Measurements from ENCODE around the gene FGFBP1. TPM values are rescaled to one million over a fixed set of nuclear protein-coding genes. Genes with fewer than 3 reads are reported as not detected.

The FGFBP1 gene
- total and polyA plus RNA-seq, 2 donors (not counting 3 experiments of a cell fraction or from before 2014, with no cell fraction given) = not detected

GRCh38 chr4:15913631-15913970 is 24.9 kb downstream of the FGFBP1 start:
- FAIRE-seq (peak; percentile 92), DNase-seq (ENCODE audit: low read depth, low spot score) (peak; percentile 72)
- H3K27ac ChIP-seq (ENCODE audit: insufficient read depth, low read depth, low read length) = peak overlapping the region; percentile 24
- no peak overlapping the region for H2AFZ ChIP-seq (ENCODE audit: low read depth, low read length)
- dilution Hi-C loops (cut with MboI; ENCODE audit: extremely low pct_ligation_motif_present, low sequenced_read_pairs) = no loop called here
- H3K27me3 ChIP-seq (ENCODE audit: control insufficient read depth in 2 of 2, insufficient read depth in 2 of 2, low read length in 2 of 2) = no peaks in the 10 kb centered on the region
- ChIA-PET POLR2A (no interaction called here), CTCF (interaction anchor here (1.2 to 1.5 kb wide), 4 partner anchors 12 to 108 kb away, joined by 3 to 17 read pairs (median 11); no protein-coding TSS in a partner anchor)
- BruUV-seq (replicated peaks) = no TSS peak
- H3K4me1 ChIP-seq (ENCODE audit: control insufficient read depth, extremely low read depth, insufficient read depth, low read length) = peaks cover 10% of the 10 kb centered on the region
- H3K9me3 ChIP-seq (replicated peaks; ENCODE audit: control insufficient read depth, insufficient read depth, low read length) = no peaks in the 10 kb centered on the region
- H3K36me3 ChIP-seq (ENCODE audit: control insufficient read depth in 2 of 2, extremely low read depth in 1 of 2, insufficient read depth in 2 of 2, low read length in 2 of 2) = no peaks in the 10 kb centered on the region
- no peak overlapping the region for H3K9ac ChIP-seq (replicated peaks; ENCODE audit: extremely low read depth, insufficient read depth, low read length)
- H3K4me3 ChIP-seq (replicated peaks in 1 of 3; ENCODE audit: insufficient read depth in 1 of 3, low read depth in 1 of 3, low read length in 3 of 3) = no peak overlapping the region
- intact Hi-C loops (cut with micrococcal nuclease) = loop anchor here (1.0 kb wide), 2 partner anchors 8 to 43 kb away; no protein-coding TSS in a partner anchor
- TF ChIP-seq FOS (IDR thresholded peaks at IDR 0.05; ENCODE audit: borderline replicate concordance, insufficient read depth, low read length) (peak; percentile 78), POLR2AphosphoS5 (IDR thresholded peaks at IDR 0.05; ENCODE audit: insufficient read depth, low read depth, low read length) (peak; percentile 58), CTCF (IDR thresholded peaks at IDR 0.05; ENCODE audit: extremely low read depth in 1 of 2, insufficient read depth in 1 of 2, low read depth in 1 of 2, low read length in 2 of 2) (no peak), GATA2 (IDR thresholded peaks at IDR 0.05; ENCODE audit: insufficient read depth, insufficient read length, low read depth, low read length) (peak; percentile 39), JUN (IDR thresholded peaks at IDR 0.05; ENCODE audit: borderline replicate concordance, insufficient read depth, insufficient read length, low read depth) (no peak)
- peak overlapping the region; percentile 22 for H3K4me2 ChIP-seq (ENCODE audit: insufficient read depth, low read length)
- H3K79me2 ChIP-seq (ENCODE audit: control insufficient read depth, insufficient read depth, low read length) = no peaks in the 10 kb centered on the region
- H3K9me1 ChIP-seq (replicated peaks; ENCODE audit: control insufficient read depth, extremely low read depth, insufficient read depth, low read length) = no peaks in the 10 kb centered on the region
- no peaks in the 10 kb centered on the region for H4K20me1 ChIP-seq (replicated peaks; ENCODE audit: control insufficient read depth, extremely low read depth, insufficient read depth, low read length)
